C4-2B (cell line): ENCODE results near the gene RACGAP1.

ENCODE experiments used
- CTCF ChIP-seq: fragments of 450-650 bp; conservative IDR thresholded peaks from 2 replicates; pipeline ENCODE4 v1.5.1; 2017; ENCODE audit warnings: mild to moderate bottlenecking
- ZFX ChIP-seq: fragments of 450-650 bp; IDR thresholded peaks from 2 replicates; pipeline ENCODE4 v1.6.1; 2017

DNA sequence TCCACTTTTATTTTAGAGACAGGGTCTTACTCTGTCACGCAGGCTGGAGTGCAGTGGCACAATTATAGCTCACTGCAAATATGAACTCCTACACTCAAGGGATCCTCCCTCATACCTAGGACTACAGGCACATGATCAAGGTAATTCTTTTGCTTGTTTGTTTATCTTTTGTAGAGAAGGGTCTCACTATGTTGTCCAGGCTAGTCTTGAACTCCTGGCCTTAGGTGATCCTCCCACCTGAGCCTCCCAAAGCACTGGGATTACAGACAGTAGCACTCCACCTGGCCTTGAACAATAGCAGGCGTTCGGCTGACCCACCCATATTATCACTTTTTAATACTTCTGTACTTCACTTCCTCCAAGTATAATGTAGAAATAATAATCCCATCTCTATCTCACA, 1.4 kb upstream of the RACGAP1 start:
- TF ChIP-seq CTCF (no peak), ZFX (no peak)
